K562 (cell line): ENCODE measurements around the gene RCOR2. TPM values are rescaled to one million over a fixed set of nuclear protein-coding genes. Genes with fewer than 3 reads are reported as not detected.

Experiments used
- CHCHD3 ChIP-seq: fragments of 250-450 bp; sonication (Bioruptor Pico); IDR thresholded peaks from 2 replicates; pipeline ENCODE4 v2.1.2; 2022; ENCODE audit warnings: mild to moderate bottlenecking
- CSDE1 ChIP-seq, 2 experiments: fragments of 450-650 bp; IDR thresholded peaks; 2 replicates each; pipeline ENCODE4 v1.6.1; 2016; ENCODE audit warnings: mild to moderate bottlenecking in 1 of 2
- ETS2 ChIP-seq: IDR thresholded peaks from 2 replicates; pipeline ENCODE4 v1.6.1; 2016; ENCODE audit warnings: borderline replicate concordance, missing genetic modification characterization, mild to moderate bottlenecking, moderate library complexity, missing compliant biosample characterization; ENCODE audit not compliant: poor library complexity, severe bottlenecking
- HIVEP1 ChIP-seq: fragments of 250-450 bp; sonication (Bioruptor Pico); IDR thresholded peaks from 2 replicates; pipeline ENCODE4 v1.4.0; 2020; ENCODE audit warnings: mild to moderate bottlenecking
- HNRNPLL ChIP-seq: fragments of 200-400 bp; formaldehyde crosslinking; IDR thresholded peaks from 2 replicates; pipeline ENCODE4 v1.6.1; 2017; ENCODE audit warnings: low read length, low read depth, mild to moderate bottlenecking; ENCODE audit not compliant: poor library complexity, severe bottlenecking
- PHF21A ChIP-seq: fragments of 450-650 bp; IDR thresholded peaks from 2 replicates; pipeline ENCODE4 v1.6.1; 2017; ENCODE audit warnings: low read depth, borderline replicate concordance
- RFX7 ChIP-seq: fragments of 250-450 bp; sonication (Bioruptor Pico); IDR thresholded peaks from 2 replicates; pipeline ENCODE4 v1.5.1; 2021; ENCODE audit warnings: mild to moderate bottlenecking
- SMARCB1 ChIP-seq: IDR thresholded peaks from 2 replicates; pipeline ENCODE4 v1.6.1; 2011; ENCODE audit warnings: improper control_type of control experiment, low read depth; ENCODE audit not compliant: insufficient read length
- TAF9B ChIP-seq: fragments of 450-650 bp; IDR thresholded peaks from 2 replicates; pipeline ENCODE4 v1.6.1; 2018; ENCODE audit warnings: mild to moderate bottlenecking; ENCODE audit not compliant: partially characterized antibody
- ZBTB7A ChIP-seq: IDR thresholded peaks from 2 replicates; pipeline ENCODE4 v1.6.1; 2011; ENCODE audit warnings: low read depth, mild to moderate bottlenecking, low read length, moderate library complexity, borderline replicate concordance; ENCODE audit not compliant: control insufficient read depth
- ZNF311 ChIP-seq: fragments of 250-450 bp; sonication (Bioruptor Pico); IDR thresholded peaks from 2 replicates; pipeline ENCODE4 v1.4.0; 2020; ENCODE audit warnings: mild to moderate bottlenecking, moderate library complexity
- ZNF408 ChIP-seq: fragments of 250-450 bp; sonication (Bioruptor Pico); IDR thresholded peaks from 2 replicates; pipeline ENCODE4 v1.4.0; 2020; ENCODE audit warnings: low read depth, mild to moderate bottlenecking, moderate library complexity
- polyA plus RNA-seq, 8 experiments: library from polyadenylated mRNA; depleted of rRNA in 4 of 8; stranded (reverse) in 5 of 8; unstranded in 3 of 8; fragments of >200 nt; fragmentation: Nextera tagmentation in 2 of 8; fragmentation: Illumina TruSeq in 1 of 8; extraction: Ambion mirVana in 2 of 8; extraction: Trizol in 1 of 8; gene quantifications; 2 replicates each; pipeline versions ENCODE4 v1.2.1 to v1.2.3, GENCODE V29; 2011 to 2014; ENCODE audit warnings: inconsistent platforms in 1 of 8, missing spikeins in 1 of 8
- total RNA-seq, 7 experiments: library from RNA; depleted of rRNA in 6 of 7; stranded (reverse); fragments of >200 nt in 6 of 7; fragmentation: Illumina TruSeq in 2 of 7; extraction: Trizol in 2 of 7; gene quantifications; 2 replicates each; pipeline versions ENCODE4 v1.2.1 to v1.2.3, GENCODE V29; 2011 to 2021; ENCODE audit warnings: low replicate concordance in 1 of 7
- TF ChIP-seq, protein P1 (sequence below): fragments of 450-650 bp; IDR thresholded peaks from 2 replicates; pipeline ENCODE4 v1.7.1; 2018; ENCODE audit warnings: mild to moderate bottlenecking, low read depth; ENCODE audit not compliant: partially characterized antibody
- TF ChIP-seq, protein P2 (sequence below): fragments of 450-650 bp; IDR thresholded peaks from 2 replicates; pipeline ENCODE4 v1.6.1; 2016; ENCODE audit warnings: missing biosample characterization, missing genetic modification characterization
- TF ChIP-seq, protein P3 (sequence below): fragments of 250-450 bp; sonication (Bioruptor Pico); IDR thresholded peaks from 2 replicates; pipeline ENCODE4 v1.5.0; 2021
- TF ChIP-seq, protein P4 (sequence below): fragments of 450-650 bp; IDR thresholded peaks from 2 replicates; pipeline ENCODE4 v1.6.1; 2017; ENCODE audit warnings: antibody characterized with exemption, mild to moderate bottlenecking
- TF ChIP-seq, protein P5 (sequence below): sonication (generic); formaldehyde crosslinking; IDR thresholded peaks from 2 replicates; pipeline ENCODE4 v1.8.1; 2023; ENCODE audit warnings: mild to moderate bottlenecking, missing genetic modification reagents

The RCOR2 gene
- total and polyA plus RNA-seq, 9 of the 15 experiments (the other 6 are each of a cell fraction or from before 2014, with no cell fraction given), result 0.04 to 6.5 (median 2.5) TPM; not detected in 1

DNA sequence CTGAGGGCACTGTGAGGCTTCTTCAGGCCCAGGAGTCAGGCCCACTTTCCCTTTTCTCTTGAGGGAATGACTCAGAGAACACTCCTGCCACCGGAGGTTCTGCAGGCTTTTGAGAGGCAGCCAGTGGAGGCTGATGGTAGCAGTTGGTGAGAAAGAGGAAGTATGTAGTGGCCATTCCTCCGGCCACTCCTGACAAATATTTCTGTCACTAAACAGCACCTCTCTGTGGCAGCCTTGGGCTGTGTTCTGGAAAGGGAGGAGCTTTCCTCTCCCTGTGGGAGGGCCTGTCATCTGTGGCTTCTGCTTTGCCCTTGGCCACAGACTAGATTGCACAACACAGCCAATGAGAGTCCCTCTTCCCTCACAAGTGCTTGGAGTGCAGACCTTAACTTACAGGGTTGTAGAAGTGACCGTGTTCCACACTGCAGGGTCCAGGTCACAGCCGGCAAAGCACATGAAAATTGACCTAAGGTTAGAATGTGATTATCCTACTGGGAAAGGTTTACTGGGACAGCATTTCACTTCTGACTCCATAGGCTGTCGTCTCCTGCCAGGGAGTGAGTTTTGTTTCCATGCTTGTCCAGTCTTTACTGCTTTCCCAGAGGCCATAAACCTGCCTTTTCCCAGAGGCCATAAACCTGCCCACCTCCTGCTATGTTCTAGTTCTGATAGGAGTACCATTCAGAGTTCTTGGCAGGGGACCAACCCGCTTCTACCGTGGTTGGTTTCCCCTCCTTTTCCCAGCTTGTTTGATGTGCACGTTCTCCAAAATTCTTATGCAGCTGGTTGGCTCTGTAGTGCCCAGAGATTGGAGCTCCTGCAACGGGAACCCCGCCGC lies 44.8 kb downstream of the RCOR2 start (continued):
- TF ChIP-seq, protein P1, sequence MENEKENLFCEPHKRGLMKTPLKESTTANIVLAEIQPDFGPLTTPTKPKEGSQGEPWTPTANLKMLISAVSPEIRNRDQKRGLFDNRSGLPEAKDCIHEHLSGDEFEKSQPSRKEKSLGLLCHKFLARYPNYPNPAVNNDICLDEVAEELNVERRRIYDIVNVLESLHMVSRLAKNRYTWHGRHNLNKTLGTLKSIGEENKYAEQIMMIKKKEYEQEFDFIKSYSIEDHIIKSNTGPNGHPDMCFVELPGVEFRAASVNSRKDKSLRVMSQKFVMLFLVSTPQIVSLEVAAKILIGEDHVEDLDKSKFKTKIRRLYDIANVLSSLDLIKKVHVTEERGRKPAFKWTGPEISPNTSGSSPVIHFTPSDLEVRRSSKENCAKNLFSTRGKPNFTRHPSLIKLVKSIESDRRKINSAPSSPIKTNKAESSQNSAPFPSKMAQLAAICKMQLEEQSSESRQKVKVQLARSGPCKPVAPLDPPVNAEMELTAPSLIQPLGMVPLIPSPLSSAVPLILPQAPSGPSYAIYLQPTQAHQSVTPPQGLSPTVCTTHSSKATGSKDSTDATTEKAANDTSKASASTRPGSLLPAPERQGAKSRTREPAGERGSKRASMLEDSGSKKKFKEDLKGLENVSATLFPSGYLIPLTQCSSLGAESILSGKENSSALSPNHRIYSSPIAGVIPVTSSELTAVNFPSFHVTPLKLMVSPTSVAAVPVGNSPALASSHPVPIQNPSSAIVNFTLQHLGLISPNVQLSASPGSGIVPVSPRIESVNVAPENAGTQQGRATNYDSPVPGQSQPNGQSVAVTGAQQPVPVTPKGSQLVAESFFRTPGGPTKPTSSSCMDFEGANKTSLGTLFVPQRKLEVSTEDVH, result peak; percentile 38
- TF ChIP-seq TAF9B (no peak), PHF21A (no peak), SMARCB1 (no peak), HIVEP1 (no peak), ZNF311 (CRISPR knock-in tag) (no peak), RFX7 (CRISPR knock-in tag) (no peak), ETS2 (tag) (no peak), ZNF408 (CRISPR knock-in tag) (no peak), CSDE1 (IDR thresholded peaks at IDR 0.05) (no peak), HNRNPLL (no peak), ZBTB7A (no peak), CHCHD3 (no peak)
- TF ChIP-seq, protein P2, sequence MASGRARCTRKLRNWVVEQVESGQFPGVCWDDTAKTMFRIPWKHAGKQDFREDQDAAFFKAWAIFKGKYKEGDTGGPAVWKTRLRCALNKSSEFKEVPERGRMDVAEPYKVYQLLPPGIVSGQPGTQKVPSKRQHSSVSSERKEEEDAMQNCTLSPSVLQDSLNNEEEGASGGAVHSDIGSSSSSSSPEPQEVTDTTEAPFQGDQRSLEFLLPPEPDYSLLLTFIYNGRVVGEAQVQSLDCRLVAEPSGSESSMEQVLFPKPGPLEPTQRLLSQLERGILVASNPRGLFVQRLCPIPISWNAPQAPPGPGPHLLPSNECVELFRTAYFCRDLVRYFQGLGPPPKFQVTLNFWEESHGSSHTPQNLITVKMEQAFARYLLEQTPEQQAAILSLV, result peak; percentile 85
- TF ChIP-seq, protein P3, sequence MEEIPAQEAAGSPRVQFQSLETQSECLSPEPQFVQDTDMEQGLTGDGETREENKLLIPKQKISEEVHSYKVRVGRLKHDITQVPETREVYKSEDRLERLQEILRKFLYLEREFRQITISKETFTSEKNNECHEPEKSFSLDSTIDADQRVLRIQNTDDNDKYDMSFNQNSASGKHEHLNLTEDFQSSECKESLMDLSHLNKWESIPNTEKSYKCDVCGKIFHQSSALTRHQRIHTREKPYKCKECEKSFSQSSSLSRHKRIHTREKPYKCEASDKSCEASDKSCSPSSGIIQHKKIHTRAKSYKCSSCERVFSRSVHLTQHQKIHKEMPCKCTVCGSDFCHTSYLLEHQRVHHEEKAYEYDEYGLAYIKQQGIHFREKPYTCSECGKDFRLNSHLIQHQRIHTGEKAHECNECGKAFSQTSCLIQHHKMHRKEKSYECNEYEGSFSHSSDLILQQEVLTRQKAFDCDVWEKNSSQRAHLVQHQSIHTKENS, result no peak
- TF ChIP-seq, protein P4, sequence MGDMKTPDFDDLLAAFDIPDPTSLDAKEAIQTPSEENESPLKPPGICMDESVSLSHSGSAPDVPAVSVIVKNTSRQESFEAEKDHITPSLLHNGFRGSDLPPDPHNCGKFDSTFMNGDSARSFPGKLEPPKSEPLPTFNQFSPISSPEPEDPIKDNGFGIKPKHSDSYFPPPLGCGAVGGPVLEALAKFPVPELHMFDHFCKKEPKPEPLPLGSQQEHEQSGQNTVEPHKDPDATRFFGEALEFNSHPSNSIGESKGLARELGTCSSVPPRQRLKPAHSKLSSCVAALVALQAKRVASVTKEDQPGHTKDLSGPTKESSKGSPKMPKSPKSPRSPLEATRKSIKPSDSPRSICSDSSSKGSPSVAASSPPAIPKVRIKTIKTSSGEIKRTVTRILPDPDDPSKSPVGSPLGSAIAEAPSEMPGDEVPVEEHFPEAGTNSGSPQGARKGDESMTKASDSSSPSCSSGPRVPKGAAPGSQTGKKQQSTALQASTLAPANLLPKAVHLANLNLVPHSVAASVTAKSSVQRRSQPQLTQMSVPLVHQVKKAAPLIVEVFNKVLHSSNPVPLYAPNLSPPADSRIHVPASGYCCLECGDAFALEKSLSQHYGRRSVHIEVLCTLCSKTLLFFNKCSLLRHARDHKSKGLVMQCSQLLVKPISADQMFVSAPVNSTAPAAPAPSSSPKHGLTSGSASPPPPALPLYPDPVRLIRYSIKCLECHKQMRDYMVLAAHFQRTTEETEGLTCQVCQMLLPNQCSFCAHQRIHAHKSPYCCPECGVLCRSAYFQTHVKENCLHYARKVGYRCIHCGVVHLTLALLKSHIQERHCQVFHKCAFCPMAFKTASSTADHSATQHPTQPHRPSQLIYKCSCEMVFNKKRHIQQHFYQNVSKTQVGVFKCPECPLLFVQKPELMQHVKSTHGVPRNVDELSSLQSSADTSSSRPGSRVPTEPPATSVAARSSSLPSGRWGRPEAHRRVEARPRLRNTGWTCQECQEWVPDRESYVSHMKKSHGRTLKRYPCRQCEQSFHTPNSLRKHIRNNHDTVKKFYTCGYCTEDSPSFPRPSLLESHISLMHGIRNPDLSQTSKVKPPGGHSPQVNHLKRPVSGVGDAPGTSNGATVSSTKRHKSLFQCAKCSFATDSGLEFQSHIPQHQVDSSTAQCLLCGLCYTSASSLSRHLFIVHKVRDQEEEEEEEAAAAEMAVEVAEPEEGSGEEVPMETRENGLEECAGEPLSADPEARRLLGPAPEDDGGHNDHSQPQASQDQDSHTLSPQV, result no peak
- TF ChIP-seq, protein P5, sequence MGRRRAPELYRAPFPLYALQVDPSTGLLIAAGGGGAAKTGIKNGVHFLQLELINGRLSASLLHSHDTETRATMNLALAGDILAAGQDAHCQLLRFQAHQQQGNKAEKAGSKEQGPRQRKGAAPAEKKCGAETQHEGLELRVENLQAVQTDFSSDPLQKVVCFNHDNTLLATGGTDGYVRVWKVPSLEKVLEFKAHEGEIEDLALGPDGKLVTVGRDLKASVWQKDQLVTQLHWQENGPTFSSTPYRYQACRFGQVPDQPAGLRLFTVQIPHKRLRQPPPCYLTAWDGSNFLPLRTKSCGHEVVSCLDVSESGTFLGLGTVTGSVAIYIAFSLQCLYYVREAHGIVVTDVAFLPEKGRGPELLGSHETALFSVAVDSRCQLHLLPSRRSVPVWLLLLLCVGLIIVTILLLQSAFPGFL (CRISPR knock-in tag), result no peak
